K562 (cell line): ENCODE measurements around the gene PARK7. TPM values are rescaled to one million over a fixed set of nuclear protein-coding genes. Genes with fewer than 3 reads are reported as not detected.
A peak's percentile ranks its signal among the peaks of the same experiment; 100 is the strongest.

ENCODE experiments used
- CTCF ChIP-seq, 3 experiments: IDR thresholded peaks in 2 of 3; conservative IDR thresholded peaks in 1 of 3; 2 replicates each; pipeline ENCODE4 v1.5.1; 2011 to 2012; ENCODE audit warnings: low read length in 3 of 3, mild to moderate bottlenecking in 3 of 3, control low read depth in 2 of 3, improper control_type of control experiment in 1 of 3, inconsistent platforms in 1 of 3, low read depth in 1 of 3, mixed read lengths in 1 of 3, moderate library complexity in 1 of 3; ENCODE audit not compliant: insufficient read depth in 2 of 3
- DMBX1 ChIP-seq: fragments of 250-450 bp; sonication (Bioruptor Pico); IDR thresholded peaks from 2 replicates; pipeline ENCODE4 v1.8.0; 2022; ENCODE audit warnings: inconsistent platforms, mild to moderate bottlenecking, moderate library complexity, borderline replicate concordance
- GABPB2 ChIP-seq: fragments of 250-450 bp; sonication (Bioruptor Pico); conservative IDR thresholded peaks from 2 replicates; pipeline ENCODE4 v1.5.1; 2021; ENCODE audit warnings: mild to moderate bottlenecking
- HDAC3 ChIP-seq: fragments of 450-650 bp; IDR thresholded peaks from 2 replicates; pipeline ENCODE4 v1.6.1; 2018; ENCODE audit warnings: borderline replicate concordance, mild to moderate bottlenecking, moderate library complexity; ENCODE audit not compliant: partially characterized antibody
- HNRNPL ChIP-seq: fragments of 200-400 bp; formaldehyde crosslinking; IDR thresholded peaks from 2 replicates; pipeline ENCODE4 v1.6.1; 2017; ENCODE audit warnings: low read depth, mild to moderate bottlenecking, low read length
- NFE2 ChIP-seq: IDR thresholded peaks from 2 replicates; pipeline ENCODE4 v1.6.1; 2014; ENCODE audit warnings: antibody characterized with exemption, low read depth
- PHTF2 ChIP-seq: fragments of 250-450 bp; sonication (Bioruptor Pico); IDR thresholded peaks from 2 replicates; pipeline ENCODE4 v1.5.0; 2021; ENCODE audit warnings: mild to moderate bottlenecking
- POLR2A ChIP-seq: fragments of 450-650 bp; conservative IDR thresholded peaks from 2 replicates; pipeline ENCODE4 v1.6.1; 2016
- TRIM24 ChIP-seq, 2 experiments: fragments of 450-650 bp; IDR thresholded peaks; 2 replicates each; pipeline ENCODE4 v1.6.1; 2016
- UBTF ChIP-seq, 2 experiments: IDR thresholded peaks; 2 replicates each; pipeline ENCODE4 v1.6.1; 2012; ENCODE audit warnings: improper control_type of control experiment in 2 of 2, low read depth in 2 of 2, low read length in 2 of 2, borderline replicate concordance in 1 of 2
- USF2 ChIP-seq: sonication (generic); formaldehyde crosslinking; IDR thresholded peaks from 2 replicates; pipeline ENCODE4 v1.5.0; 2020; ENCODE audit warnings: missing genetic modification reagents
- ZBTB43 ChIP-seq: sonication (generic); formaldehyde crosslinking; IDR thresholded peaks from 2 replicates; pipeline ENCODE4 v1.8.0; 2023; ENCODE audit warnings: mild to moderate bottlenecking, missing genetic modification reagents
- ZNF589 ChIP-seq: fragments of 200-800 bp; sonication (Bioruptor generic); IDR thresholded peaks from 2 replicates; pipeline ENCODE4 v1.6.1; 2016; ENCODE audit warnings: low read depth, missing genetic modification characterization, missing compliant biosample characterization
- polyA plus RNA-seq, 8 experiments: library from polyadenylated mRNA; depleted of rRNA in 4 of 8; stranded (reverse) in 5 of 8; unstranded in 3 of 8; fragments of >200 nt; fragmentation: Nextera tagmentation in 2 of 8; fragmentation: Illumina TruSeq in 1 of 8; extraction: Ambion mirVana in 2 of 8; extraction: Trizol in 1 of 8; gene quantifications; 2 replicates each; pipeline versions ENCODE4 v1.2.1 to v1.2.3, GENCODE V29; 2011 to 2014; ENCODE audit warnings: inconsistent platforms in 1 of 8, missing spikeins in 1 of 8
- total RNA-seq, 7 experiments: library from RNA; depleted of rRNA in 6 of 7; stranded (reverse); fragments of >200 nt in 6 of 7; fragmentation: Illumina TruSeq in 2 of 7; extraction: Trizol in 2 of 7; gene quantifications; 2 replicates each; pipeline versions ENCODE4 v1.2.1 to v1.2.3, GENCODE V29; 2011 to 2021; ENCODE audit warnings: low replicate concordance in 1 of 7
- TF ChIP-seq, protein P1 (sequence below): fragments of 450-650 bp; IDR thresholded peaks from 2 replicates; pipeline ENCODE4 v1.6.1; 2016; ENCODE audit warnings: mild to moderate bottlenecking
- TF ChIP-seq, protein P2 (sequence below): fragments of 450-650 bp; IDR thresholded peaks from 2 replicates; pipeline ENCODE4 v1.7.1; 2018; ENCODE audit warnings: mild to moderate bottlenecking, low read depth; ENCODE audit not compliant: partially characterized antibody

Gene PARK7
- total and polyA plus RNA-seq, 9 of the 15 experiments (the other 6 are each of a cell fraction or from before 2014, with no cell fraction given) = 374 to 1,298 (median 484) TPM

- TF ChIP-seq CTCF (IDR thresholded peaks at IDR 0.05 in 2 of 3, conservative IDR thresholded peaks at IDR 0.05 in 1 of 3; ENCODE audit: insufficient read depth in 2 of 3, low read depth in 1 of 3, low read length in 3 of 3) (no peak), POLR2A (no peak), PHTF2 (CRISPR knock-in tag) (no peak), HNRNPL (0 out of 2 replicates have a peak, but pooled peaks have one; percentile 29), GABPB2 (no peak), DMBX1 (CRISPR knock-in tag) (peak; percentile 92), UBTF (IDR thresholded peaks at IDR 0.05; ENCODE audit: borderline replicate concordance in 1 of 2, low read depth in 2 of 2, low read length in 2 of 2) (peak; percentile 99 to 100), ZBTB43 (CRISPR knock-in tag) (no peak), ZNF589 (CRISPR knock-in tag) (peak; percentile 86; the same call in 1 of the 2 replicates), NFE2 (peak; percentile 84), USF2 (CRISPR knock-in tag) (0 out of 2 replicates have a peak, but pooled peaks have one; percentile 23), HDAC3 (peak; percentile 91), TRIM24 (IDR thresholded peaks at IDR 0.05) (peak; percentile 86 to 89)
- TF ChIP-seq, protein P1, sequence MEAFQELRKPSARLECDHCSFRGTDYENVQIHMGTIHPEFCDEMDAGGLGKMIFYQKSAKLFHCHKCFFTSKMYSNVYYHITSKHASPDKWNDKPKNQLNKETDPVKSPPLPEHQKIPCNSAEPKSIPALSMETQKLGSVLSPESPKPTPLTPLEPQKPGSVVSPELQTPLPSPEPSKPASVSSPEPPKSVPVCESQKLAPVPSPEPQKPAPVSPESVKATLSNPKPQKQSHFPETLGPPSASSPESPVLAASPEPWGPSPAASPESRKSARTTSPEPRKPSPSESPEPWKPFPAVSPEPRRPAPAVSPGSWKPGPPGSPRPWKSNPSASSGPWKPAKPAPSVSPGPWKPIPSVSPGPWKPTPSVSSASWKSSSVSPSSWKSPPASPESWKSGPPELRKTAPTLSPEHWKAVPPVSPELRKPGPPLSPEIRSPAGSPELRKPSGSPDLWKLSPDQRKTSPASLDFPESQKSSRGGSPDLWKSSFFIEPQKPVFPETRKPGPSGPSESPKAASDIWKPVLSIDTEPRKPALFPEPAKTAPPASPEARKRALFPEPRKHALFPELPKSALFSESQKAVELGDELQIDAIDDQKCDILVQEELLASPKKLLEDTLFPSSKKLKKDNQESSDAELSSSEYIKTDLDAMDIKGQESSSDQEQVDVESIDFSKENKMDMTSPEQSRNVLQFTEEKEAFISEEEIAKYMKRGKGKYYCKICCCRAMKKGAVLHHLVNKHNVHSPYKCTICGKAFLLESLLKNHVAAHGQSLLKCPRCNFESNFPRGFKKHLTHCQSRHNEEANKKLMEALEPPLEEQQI = no peak; the same call in 1 of the 2 replicates
- TF ChIP-seq, protein P2, sequence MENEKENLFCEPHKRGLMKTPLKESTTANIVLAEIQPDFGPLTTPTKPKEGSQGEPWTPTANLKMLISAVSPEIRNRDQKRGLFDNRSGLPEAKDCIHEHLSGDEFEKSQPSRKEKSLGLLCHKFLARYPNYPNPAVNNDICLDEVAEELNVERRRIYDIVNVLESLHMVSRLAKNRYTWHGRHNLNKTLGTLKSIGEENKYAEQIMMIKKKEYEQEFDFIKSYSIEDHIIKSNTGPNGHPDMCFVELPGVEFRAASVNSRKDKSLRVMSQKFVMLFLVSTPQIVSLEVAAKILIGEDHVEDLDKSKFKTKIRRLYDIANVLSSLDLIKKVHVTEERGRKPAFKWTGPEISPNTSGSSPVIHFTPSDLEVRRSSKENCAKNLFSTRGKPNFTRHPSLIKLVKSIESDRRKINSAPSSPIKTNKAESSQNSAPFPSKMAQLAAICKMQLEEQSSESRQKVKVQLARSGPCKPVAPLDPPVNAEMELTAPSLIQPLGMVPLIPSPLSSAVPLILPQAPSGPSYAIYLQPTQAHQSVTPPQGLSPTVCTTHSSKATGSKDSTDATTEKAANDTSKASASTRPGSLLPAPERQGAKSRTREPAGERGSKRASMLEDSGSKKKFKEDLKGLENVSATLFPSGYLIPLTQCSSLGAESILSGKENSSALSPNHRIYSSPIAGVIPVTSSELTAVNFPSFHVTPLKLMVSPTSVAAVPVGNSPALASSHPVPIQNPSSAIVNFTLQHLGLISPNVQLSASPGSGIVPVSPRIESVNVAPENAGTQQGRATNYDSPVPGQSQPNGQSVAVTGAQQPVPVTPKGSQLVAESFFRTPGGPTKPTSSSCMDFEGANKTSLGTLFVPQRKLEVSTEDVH = no peak
Measured at GRCh38 chr1:8004803-8005573, 43.5 kb downstream of the PARK7 start (continued).
